ENCODE results near the gene ITGBL1. TPM values are rescaled to one million over a fixed set of nuclear protein-coding genes. Genes with fewer than 3 reads are reported as not detected.

ITGBL1 gene
- total RNA-seq, 2 donors from 2014 or later = not detected

- H3K27ac Mint-ChIP-seq = no peak overlapping the region
- H3K27ac ChIP-seq (ENCODE audit: low read depth, low read length) = no peak overlapping the region
- H3K9me3 ChIP-seq (ENCODE audit: control insufficient read depth, low read length) = peaks cover 4% of the 10 kb centered on the region
- no peak overlapping the region for H3K9ac ChIP-seq (ENCODE audit: extremely low read depth, low read length, poor library complexity, severe bottlenecking)
- no peaks in the 10 kb centered on the region for H3K27me3 ChIP-seq (ENCODE audit: control insufficient read depth, insufficient read depth, low read length, poor library complexity, severe bottlenecking)
- no peaks in the 10 kb centered on the region for H3K27me3 Mint-ChIP-seq (ENCODE audit: insufficient read depth)
- WGBS, 2 experiments (ENCODE audit: insufficient coverage in 1 of 2, insufficient read length in 1 of 2) = 83 to 95% methylated on average over 4 of the region's 4 CpGs
- H3K4me1 Mint-ChIP-seq = peaks cover 4% of the 10 kb centered on the region
- no peaks in the 10 kb centered on the region for H3K4me1 ChIP-seq (ENCODE audit: control insufficient read depth, insufficient read depth, low read length)
- no peaks in the 10 kb centered on the region for H3K36me3 Mint-ChIP-seq (ENCODE audit: low read depth)
- TF ChIP-seq CTCF (conservative IDR thresholded peaks at IDR 0.05) = no peak
- H3K4me3 Mint-ChIP-seq = no peak overlapping the region
- DNase-seq = no peak
- H3K9me3 Mint-ChIP-seq = no peaks in the 10 kb centered on the region
- no peak overlapping the region for H3K4me3 ChIP-seq (ENCODE audit: low read length)
- no peaks in the 10 kb centered on the region for H3K36me3 ChIP-seq (ENCODE audit: control insufficient read depth, insufficient read depth, low read length)
These were observed 138.0 kb downstream of the ITGBL1 start for GRCh38 chr13:101590479-101590878.

GRCh38 chr13:101594936-101595335, 142.5 kb downstream of the ITGBL1 start:
- H3K36me3 ChIP-seq (ENCODE audit: control insufficient read depth, insufficient read depth, low read length) = no peaks in the 10 kb centered on the region
- no peak overlapping the region for H3K27ac ChIP-seq (ENCODE audit: low read depth, low read length)
- DNase-seq = no peak
- no peaks in the 10 kb centered on the region for H3K4me1 ChIP-seq (ENCODE audit: control insufficient read depth, insufficient read depth, low read length)
- Mint-ChIP-seq H3K9me3 (no peaks in the 10 kb centered on the region), H3K4me3 (no peak overlapping the region), H3K36me3 (ENCODE audit: low read depth) (no peaks in the 10 kb centered on the region), H3K4me1 (peaks cover 4% of the 10 kb centered on the region), H3K27ac (no peak overlapping the region), H3K27me3 (ENCODE audit: insufficient read depth) (no peaks in the 10 kb centered on the region)
- H3K27me3 ChIP-seq (ENCODE audit: control insufficient read depth, insufficient read depth, low read length, poor library complexity, severe bottlenecking) = no peaks in the 10 kb centered on the region
- no peak for TF ChIP-seq CTCF (conservative IDR thresholded peaks at IDR 0.05)
- peaks cover 4% of the 10 kb centered on the region for H3K9me3 ChIP-seq (ENCODE audit: control insufficient read depth, low read length)
- H3K9ac ChIP-seq (ENCODE audit: extremely low read depth, low read length, poor library complexity, severe bottlenecking) = no peak overlapping the region
- no peak overlapping the region for H3K4me3 ChIP-seq (ENCODE audit: low read length)
- WGBS, 2 experiments (ENCODE audit: insufficient coverage in 1 of 2, insufficient read length in 1 of 2) = 92 to 93% methylated on average over 2 to 5 of the region's 5 CpGs

DNA sequence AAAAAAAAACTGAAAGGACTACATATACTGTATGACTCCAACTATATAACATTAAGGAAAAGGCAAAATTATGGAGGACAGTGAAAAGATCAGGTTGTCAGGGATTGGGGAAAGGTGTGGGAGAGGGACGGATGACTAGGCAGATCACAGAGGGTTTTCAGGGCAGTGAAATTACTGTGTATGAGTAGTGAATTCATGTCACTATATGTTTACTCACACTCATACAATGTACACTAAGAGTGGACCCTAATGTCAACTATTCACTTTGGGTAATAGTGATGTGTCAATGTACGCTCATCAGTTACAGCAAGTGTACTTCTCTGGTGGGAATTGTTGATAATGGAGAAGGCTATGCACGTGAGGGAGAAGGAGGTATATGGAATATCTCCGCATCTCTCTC, 144.3 kb downstream of the ITGBL1 start:
- Mint-ChIP-seq H3K9me3 (no peaks in the 10 kb centered on the region), H3K27me3 (ENCODE audit: insufficient read depth) (no peaks in the 10 kb centered on the region), H3K4me3 (no peak overlapping the region), H3K27ac (no peak overlapping the region), H3K4me1 (no peaks in the 10 kb centered on the region), H3K36me3 (ENCODE audit: low read depth) (no peaks in the 10 kb centered on the region)
- no peak overlapping the region for H3K9ac ChIP-seq (ENCODE audit: extremely low read depth, low read length, poor library complexity, severe bottlenecking)
- no peak for DNase-seq
- H3K9me3 ChIP-seq (ENCODE audit: control insufficient read depth, low read length) = peaks cover 4% of the 10 kb centered on the region
- 98% methylated on average over 4 of the region's 4 CpGs; no CpG with 5 or more reads in 1 of the 2 experiments for WGBS, 2 experiments (ENCODE audit: insufficient coverage in 1 of 2, insufficient read length in 1 of 2)
- no peaks in the 10 kb centered on the region for H3K27me3 ChIP-seq (ENCODE audit: control insufficient read depth, insufficient read depth, low read length, poor library complexity, severe bottlenecking)
- no peak for TF ChIP-seq CTCF (conservative IDR thresholded peaks at IDR 0.05)
- no peak overlapping the region for H3K27ac ChIP-seq (ENCODE audit: low read depth, low read length)
- H3K36me3 ChIP-seq (ENCODE audit: control insufficient read depth, insufficient read depth, low read length) = no peaks in the 10 kb centered on the region
- H3K4me1 ChIP-seq (ENCODE audit: control insufficient read depth, insufficient read depth, low read length) = no peaks in the 10 kb centered on the region
- H3K4me3 ChIP-seq (ENCODE audit: low read length) = no peak overlapping the region

All from endodermal cell (in vitro differentiated cells).